Measurements from ENCODE around the gene NLRP3.

- TF ChIP-seq POLR2A (IDR thresholded peaks at IDR 0.05) = no peak
- TF ChIP-seq CTCF (IDR thresholded peaks at IDR 0.05 in 4 of 5, conservative IDR thresholded peaks at IDR 0.05 in 1 of 5) = no peak
These were observed 3.4 kb downstream of the NLRP3 start for GRCh38 chr1:247419336-247419735.
